ENCODE data around the gene NRAP.

The NRAP gene

DNA sequence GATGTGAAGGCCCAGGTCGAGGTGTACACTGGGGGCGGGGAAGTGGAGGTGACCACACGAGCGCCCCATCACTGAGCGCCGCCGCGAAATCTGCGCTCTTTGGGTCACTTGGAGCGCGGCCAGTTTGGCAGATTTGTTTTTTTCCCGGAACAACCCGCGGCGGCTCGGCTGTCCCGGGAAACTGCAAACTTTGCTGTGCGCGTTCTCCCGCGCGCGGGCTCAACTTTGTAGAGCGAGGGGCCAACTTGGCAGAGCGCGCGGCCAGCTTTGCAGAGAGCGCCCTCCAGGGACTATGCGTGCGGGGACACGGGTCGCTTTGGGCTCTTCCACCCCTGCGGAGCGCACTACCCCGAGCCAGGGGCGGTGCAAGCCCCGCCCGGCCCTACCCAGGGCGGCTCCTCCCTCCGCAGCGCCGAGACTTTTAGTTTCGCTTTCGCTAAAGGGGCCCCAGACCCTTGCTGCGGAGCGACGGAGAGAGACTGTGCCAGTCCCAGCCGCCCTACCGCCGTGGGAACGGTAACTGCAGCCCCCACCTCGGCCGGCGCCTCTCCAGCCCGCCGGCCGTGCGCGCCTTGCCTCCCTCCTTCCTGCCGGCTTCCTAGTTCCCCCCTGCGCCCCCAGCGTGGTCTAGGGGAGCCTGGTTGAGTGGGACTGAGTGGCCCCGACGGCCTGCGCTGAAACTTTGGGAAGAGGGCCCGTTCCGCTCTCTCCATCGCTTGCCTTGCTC, 15.8 kb upstream of the NRAP start, which contains the start of gene CASP7 (continued):
- TF ChIP-seq ZNF324 (tag by site-specific recombination; IDR thresholded peaks at IDR 0.05), result peak; percentile 51; the same call in 1 of the 2 replicates
- peak; percentile 72 for TF ChIP-seq ZNF600 (tag by site-specific recombination; IDR thresholded peaks at IDR 0.05)
- peak; percentile 19 for TF ChIP-seq ZNF501 (tag by site-specific recombination; IDR thresholded peaks at IDR 0.05)
- peak; percentile 82 for TF ChIP-seq ZBTB48 (tag by site-specific recombination; IDR thresholded peaks at IDR 0.05)
- TF ChIP-seq ZSCAN30 (tag by site-specific recombination; IDR thresholded peaks at IDR 0.05), result peak; percentile 88
- TF ChIP-seq GFI1B (tag by site-specific recombination; IDR thresholded peaks at IDR 0.05), result peak; percentile 60; the same call in 1 of the 2 replicates
- TF ChIP-seq SP7 (tag by site-specific recombination; IDR thresholded peaks at IDR 0.05), result peak; percentile 62; the same call in 1 of the 2 replicates
- TF ChIP-seq ZNF677 (tag by site-specific recombination; IDR thresholded peaks at IDR 0.05), result no peak
- TF ChIP-seq ZNF777 (tag by site-specific recombination; IDR thresholded peaks at IDR 0.05; ENCODE audit: borderline replicate concordance), result peak; percentile 64; the same call in 1 of the 2 replicates
- no peak for TF ChIP-seq ZNF404 (tag by site-specific recombination; IDR thresholded peaks at IDR 0.05)
- 0 out of 2 replicates have a peak, but pooled peaks have one; percentile 21 for TF ChIP-seq INSM2 (tag by site-specific recombination; IDR thresholded peaks at IDR 0.05)
- no peak for TF ChIP-seq HOXA7 (CRISPR knock-in tag; IDR thresholded peaks at IDR 0.05; ENCODE audit: borderline replicate concordance)
- TF ChIP-seq ZIC2 (tag by site-specific recombination; IDR thresholded peaks at IDR 0.05), result peak; percentile 7; the same call in 1 of the 2 replicates
- TF ChIP-seq ZFHX2 (tag by site-specific recombination; conservative IDR thresholded peaks at IDR 0.05), result peak; percentile 48
- TF ChIP-seq ZNF24 (tag by site-specific recombination; IDR thresholded peaks at IDR 0.05), result peak; percentile 65; the same call in 1 of the 2 replicates
- TF ChIP-seq ZNF335 (tag by site-specific recombination; conservative IDR thresholded peaks at IDR 0.05), result peak; percentile 91
- TF ChIP-seq ZNF398 (tag by site-specific recombination; IDR thresholded peaks at IDR 0.05), result peak; percentile 56; the same call in 1 of the 2 replicates
- 0 out of 2 replicates have a peak, but pooled peaks have one; percentile 18 for TF ChIP-seq ZNF280D (tag by site-specific recombination; IDR thresholded peaks at IDR 0.05)
- 0 out of 2 replicates have a peak, but pooled peaks have one; percentile 26 for TF ChIP-seq ZNF513 (tag by site-specific recombination; IDR thresholded peaks at IDR 0.05)
- TF ChIP-seq, protein P1, sequence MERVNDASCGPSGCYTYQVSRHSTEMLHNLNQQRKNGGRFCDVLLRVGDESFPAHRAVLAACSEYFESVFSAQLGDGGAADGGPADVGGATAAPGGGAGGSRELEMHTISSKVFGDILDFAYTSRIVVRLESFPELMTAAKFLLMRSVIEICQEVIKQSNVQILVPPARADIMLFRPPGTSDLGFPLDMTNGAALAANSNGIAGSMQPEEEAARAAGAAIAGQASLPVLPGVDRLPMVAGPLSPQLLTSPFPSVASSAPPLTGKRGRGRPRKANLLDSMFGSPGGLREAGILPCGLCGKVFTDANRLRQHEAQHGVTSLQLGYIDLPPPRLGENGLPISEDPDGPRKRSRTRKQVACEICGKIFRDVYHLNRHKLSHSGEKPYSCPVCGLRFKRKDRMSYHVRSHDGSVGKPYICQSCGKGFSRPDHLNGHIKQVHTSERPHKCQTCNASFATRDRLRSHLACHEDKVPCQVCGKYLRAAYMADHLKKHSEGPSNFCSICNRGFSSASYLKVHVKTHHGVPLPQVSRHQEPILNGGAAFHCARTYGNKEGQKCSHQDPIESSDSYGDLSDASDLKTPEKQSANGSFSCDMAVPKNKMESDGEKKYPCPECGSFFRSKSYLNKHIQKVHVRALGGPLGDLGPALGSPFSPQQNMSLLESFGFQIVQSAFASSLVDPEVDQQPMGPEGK (tag by site-specific recombination; IDR thresholded peaks at IDR 0.05), result peak; percentile 76
- TF ChIP-seq ZNF670 (tag by site-specific recombination; IDR thresholded peaks at IDR 0.05; ENCODE audit: low read depth), result no peak
- TF ChIP-seq ZNF561 (tag by site-specific recombination; IDR thresholded peaks at IDR 0.05; ENCODE audit: borderline replicate concordance), result peak; percentile 92; the same call in 1 of the 2 replicates
- TF ChIP-seq ZNF596 (tag by site-specific recombination; IDR thresholded peaks at IDR 0.05), result peak; percentile 89
- peak; percentile 86 for TF ChIP-seq ZBTB8A (tag by site-specific recombination; IDR thresholded peaks at IDR 0.05)
- TF ChIP-seq PRDM1 (tag by site-specific recombination; IDR thresholded peaks at IDR 0.05), result peak; percentile 74
- TF ChIP-seq SP2 (tag by site-specific recombination; IDR thresholded peaks at IDR 0.05), result peak; percentile 46
- peak; percentile 37 for TF ChIP-seq GLIS1 (tag by site-specific recombination; IDR thresholded peaks at IDR 0.05)
- peak; percentile 97 for TF ChIP-seq KLF8 (tag by site-specific recombination; IDR thresholded peaks at IDR 0.05)
- peak; percentile 96 for TF ChIP-seq ZXDB (tag by site-specific recombination; IDR thresholded peaks at IDR 0.05)
- peak; percentile 26; the same call in 1 of the 2 replicates for TF ChIP-seq FEZF1 (tag by site-specific recombination; IDR thresholded peaks at IDR 0.05)
- TF ChIP-seq KLF1 (tag by site-specific recombination; IDR thresholded peaks at IDR 0.05), result peak; percentile 95

All from HEK293 (cell line).